Upper lobe of right lung (tissue), 1 donor: ENCODE data around the gene SGO2. TPM values are rescaled to one million over a fixed set of nuclear protein-coding genes. Genes with fewer than 3 reads are reported as not detected.
A peak's percentile ranks its signal among the peaks of the same experiment; 100 is the strongest.

ENCODE experiments used
- ATAC-seq: fragments of 200-7000 bp; cut with Tn5 transposase; one replicate; pipeline ENCODE4 v1.9.1; 2020; ENCODE audit warnings: mild to moderate bottlenecking, moderate library complexity
- DNase-seq: peaks from one replicate; pipeline ENCODE4 v3.0.0-alpha.2; 2020
- H3K27ac ChIP-seq: fragments of 200-600 bp; one replicate; pipeline ENCODE4 v1.8.0; 2022
- H3K27me3 ChIP-seq: fragments of 200-600 bp; one replicate; pipeline ENCODE4 v1.8.0; 2022; ENCODE audit warnings: mild to moderate bottlenecking
- H3K36me3 ChIP-seq: fragments of 200-600 bp; one replicate; pipeline ENCODE4 v1.8.0; 2022
- H3K4me1 ChIP-seq: fragments of 200-600 bp; one replicate; pipeline ENCODE4 v1.8.0; 2022
- H3K4me3 ChIP-seq: fragments of 200-600 bp; one replicate; pipeline ENCODE4 v1.8.0; 2022; ENCODE audit warnings: mild to moderate bottlenecking
- H3K9me3 ChIP-seq: fragments of 200-600 bp; one replicate; pipeline ENCODE4 v1.8.0; 2022
- CTCF ChIP-seq: fragments of 200-600 bp; IDR thresholded peaks from one replicate; pipeline ENCODE4 v1.8.0; 2022; ENCODE audit warnings: antibody characterized with exemption
- intact Hi-C: fragments of 100-400 bp; cut with DNase I; formaldehyde crosslinking; loops from one replicate; pipeline ENCODE4 v1.11.0; 2022
- total RNA-seq: library from RNA; stranded (reverse); fragmentation: NEBNext Ultra II Directional; extraction: Animal tissue kit (Norgen Biotek cat#: 25700); gene quantifications from one replicate; pipeline ENCODE4 v1.2.1, GENCODE V29; 2021
- donor health status: DM: no; HTN: yes; CAD: no; lungs with severe emphysema.

The SGO2 gene
- total RNA-seq, 1 donor from 2014 or later: 2.1 TPM

DNA sequence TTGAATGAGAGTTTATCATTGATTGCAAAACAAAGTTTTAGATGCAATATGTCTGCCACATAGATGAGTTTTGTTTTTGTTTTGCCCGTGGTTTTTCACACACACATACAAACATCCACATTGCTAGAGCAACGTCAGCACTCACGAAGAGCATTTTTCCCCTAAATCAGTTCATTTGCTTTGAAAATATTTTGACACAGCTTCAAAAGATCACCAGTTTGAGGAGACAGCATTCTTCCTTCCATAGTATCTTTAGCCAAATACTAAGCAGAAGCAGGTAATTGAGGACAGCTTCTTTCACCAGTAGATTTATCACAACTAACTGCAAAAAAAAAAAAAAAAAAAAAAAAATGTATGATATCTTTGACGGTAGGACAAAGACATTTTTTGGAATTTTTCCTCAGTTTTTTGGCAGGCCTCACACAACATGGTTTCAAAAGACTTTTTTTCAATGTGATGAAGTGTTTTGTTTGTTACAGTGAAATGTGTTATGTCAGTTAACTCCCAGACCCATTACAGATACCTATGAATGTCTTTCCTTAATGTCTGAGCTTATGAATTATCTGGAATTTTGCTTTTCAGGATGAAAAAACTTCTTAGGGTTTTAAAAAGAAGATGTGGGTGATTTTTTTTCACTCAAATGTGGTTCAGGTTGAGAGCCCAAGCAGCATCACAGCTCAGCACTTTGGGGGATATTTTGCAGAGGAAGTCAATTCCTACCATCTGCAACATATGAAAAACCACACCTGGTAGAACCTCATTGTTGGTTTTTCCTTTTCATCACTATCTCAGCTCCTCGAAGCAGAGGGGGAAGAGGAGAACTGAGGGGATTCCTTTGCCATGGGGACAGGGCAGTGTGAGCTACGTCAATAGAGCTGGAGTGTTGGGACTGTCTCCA lies 91.4 kb downstream of the SGO2 start:
- intact Hi-C loops: no loop called here
- Histone ChIP-seq H3K9me3 (no peaks in the 10 kb centered on the region), H3K4me3 (no peak overlapping the region), H3K27ac (no peak overlapping the region), H3K36me3 (no peaks in the 10 kb centered on the region), H3K4me1 (no peaks in the 10 kb centered on the region), H3K27me3 (no peaks in the 10 kb centered on the region)
- ATAC-seq (no peak), DNase-seq (no peak)
- TF ChIP-seq CTCF: no peak

DNA sequence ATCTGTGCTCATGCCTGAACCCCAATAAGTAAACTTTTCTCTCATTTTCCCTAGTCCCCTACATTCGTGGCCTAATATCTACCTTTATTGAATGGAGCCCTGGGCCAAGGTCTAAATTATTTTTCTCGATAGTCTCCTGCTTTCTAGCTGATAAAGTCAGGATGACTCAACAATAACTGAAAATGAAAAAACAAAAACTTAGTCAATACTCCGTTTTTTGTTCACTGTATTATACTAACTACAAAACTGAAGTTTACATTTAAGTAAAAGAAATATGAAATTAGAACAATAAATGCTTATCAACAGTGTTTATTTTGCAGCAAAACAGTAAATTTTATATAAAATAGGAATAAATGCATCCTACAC lies 92.0 kb downstream of the SGO2 start:
- TF ChIP-seq CTCF: no peak
- intact Hi-C loops: no loop called here
- ATAC-seq: no peak

GRCh38 chr2:200618590-200619021 lies 92.6 kb downstream of the SGO2 start:
- H3K4me3 ChIP-seq: no peak overlapping the region
- intact Hi-C loops: no loop called here
- H3K4me1 ChIP-seq: no peaks in the 10 kb centered on the region
- TF ChIP-seq CTCF: peak; percentile 7
- ATAC-seq: peak; percentile 46
- DNase-seq: no peak
- no peaks in the 10 kb centered on the region for H3K27me3 ChIP-seq
- H3K27ac ChIP-seq: no peak overlapping the region
- H3K9me3 ChIP-seq: no peaks in the 10 kb centered on the region
- H3K36me3 ChIP-seq: no peaks in the 10 kb centered on the region

More for the DNA sequence above, 92.0 kb downstream of the SGO2 start:
- no peaks in the 10 kb centered on the region for H3K9me3 ChIP-seq
- no peaks in the 10 kb centered on the region for H3K36me3 ChIP-seq
- no peak overlapping the region for H3K27ac ChIP-seq
- no peak for DNase-seq
- H3K4me1 ChIP-seq: no peaks in the 10 kb centered on the region
- no peak overlapping the region for H3K4me3 ChIP-seq
- no peaks in the 10 kb centered on the region for H3K27me3 ChIP-seq

- Histone ChIP-seq H3K9me3 (no peaks in the 10 kb centered on the region), H3K36me3 (no peaks in the 10 kb centered on the region), H3K4me3 (no peak overlapping the region), H3K27ac (no peak overlapping the region), H3K27me3 (no peaks in the 10 kb centered on the region), H3K4me1 (no peaks in the 10 kb centered on the region)
- peak; percentile 18 for ATAC-seq
- no peak for DNase-seq
- TF ChIP-seq CTCF: no peak
- intact Hi-C loops: no loop called here
These were observed 93.3 kb downstream of the SGO2 start for GRCh38 chr2:200619279-200619678.

GRCh38 chr2:200620606-200621390 lies 94.8 kb downstream of the SGO2 start:
- H3K9me3 ChIP-seq: no peaks in the 10 kb centered on the region
- ATAC-seq: peak; percentile 36
- no peaks in the 10 kb centered on the region for H3K27me3 ChIP-seq
- no peaks in the 10 kb centered on the region for H3K4me1 ChIP-seq
- no peak overlapping the region for H3K27ac ChIP-seq
- intact Hi-C loops: no loop called here
- no peaks in the 10 kb centered on the region for H3K36me3 ChIP-seq
- DNase-seq: no peak
- TF ChIP-seq CTCF: no peak
- H3K4me3 ChIP-seq: no peak overlapping the region
